HFFc6 (cell line): ENCODE data around the gene NUMA1. TPM values are rescaled to one million over a fixed set of nuclear protein-coding genes. Genes with fewer than 3 reads are reported as not detected.

Experiments
- DNase-seq: peaks from one replicate; pipeline ENCODE4 v3.0.0-alpha.2; 2018
- H3K27ac Mint-ChIP-seq: 2 replicates; pipeline ENCODE4 v1.8.0; 2020; ENCODE audit warnings: mild to moderate bottlenecking, mixed read lengths
- H3K27me3 Mint-ChIP-seq: 2 replicates; pipeline ENCODE4 v1.8.0; 2021; ENCODE audit warnings: mild to moderate bottlenecking, moderate library complexity, mixed read lengths; ENCODE audit not compliant: insufficient read depth
- H3K36me3 Mint-ChIP-seq: 2 replicates; pipeline ENCODE4 v1.8.0; 2021; ENCODE audit warnings: low read depth, mixed read lengths
- H3K4me1 Mint-ChIP-seq: 2 replicates; pipeline ENCODE4 v1.8.0; 2020; ENCODE audit warnings: low read depth, mixed read lengths
- H3K4me3 Mint-ChIP-seq: 2 replicates; pipeline ENCODE4 v1.8.0; 2020; ENCODE audit warnings: mild to moderate bottlenecking, moderate library complexity, mixed read lengths
- H3K9me3 Mint-ChIP-seq: 2 replicates; pipeline ENCODE4 v1.8.0; 2020; ENCODE audit warnings: mild to moderate bottlenecking, mixed read lengths
- CTCF ChIP-seq: fragments of 200-600 bp; sonication (generic); IDR thresholded peaks from 2 replicates; pipeline ENCODE4 v1.5.0; 2021; ENCODE audit warnings: antibody characterized with exemption, mild to moderate bottlenecking
- total RNA-seq, 6 experiments: library from RNA; stranded (reverse); fragmentation: NEBNext Ultra II Directional; extraction: Animal tissue kit (Norgen Biotek cat#: 25700); gene quantifications; 2 replicates in 1 of 6; 3 replicates in 5 of 6; pipeline ENCODE4 v1.2.3, GENCODE V29; 2021

Gene NUMA1
- total RNA-seq, 6 experiments from 2014 or later, result 127 to 148 (median 137) TPM

GRCh38 chr11:72006309-72007088 is 73.8 kb downstream of the NUMA1 start:
- no peak for DNase-seq
- H3K9me3 Mint-ChIP-seq, result no peaks in the 10 kb centered on the region
- peaks cover 40% of the 10 kb centered on the region for H3K27me3 Mint-ChIP-seq
- H3K27ac Mint-ChIP-seq, result no peak overlapping the region
- H3K4me3 Mint-ChIP-seq, result peak overlapping the region; percentile 33; the same call in 1 of the 2 replicates
- TF ChIP-seq CTCF, result no peak
- H3K36me3 Mint-ChIP-seq, result peaks cover 35% of the 10 kb centered on the region; the same call in 1 of the 2 replicates
- H3K4me1 Mint-ChIP-seq, result no peaks in the 10 kb centered on the region

GRCh38 chr11:72005347-72006260 is 74.7 kb downstream of the NUMA1 start:
- H3K4me1 Mint-ChIP-seq, result no peaks in the 10 kb centered on the region
- no peak for DNase-seq
- H3K27ac Mint-ChIP-seq, result no peak overlapping the region; the same call in 1 of the 2 replicates
- H3K4me3 Mint-ChIP-seq, result no peak overlapping the region
- H3K27me3 Mint-ChIP-seq, result peaks cover 40% of the 10 kb centered on the region
- peaks cover 35% of the 10 kb centered on the region; the same call in 1 of the 2 replicates for H3K36me3 Mint-ChIP-seq
- TF ChIP-seq CTCF, result no peak
- no peaks in the 10 kb centered on the region for H3K9me3 Mint-ChIP-seq

- Mint-ChIP-seq H3K4me1 (peaks cover 3% of the 10 kb centered on the region), H3K27ac (no peak overlapping the region), H3K9me3 (no peaks in the 10 kb centered on the region), H3K36me3 (peaks cover 35% of the 10 kb centered on the region; the same call in 1 of the 2 replicates), H3K4me3 (no peak overlapping the region), H3K27me3 (peaks cover 40% of the 10 kb centered on the region)
- no peak for DNase-seq
- no peak for TF ChIP-seq CTCF
Observed at GRCh38 chr11:72004515-72005346, 75.6 kb downstream of the NUMA1 start.

- Mint-ChIP-seq H3K4me1 (peaks cover 13% of the 10 kb centered on the region), H3K27ac (peak overlapping the region; percentile 47; the same call in 1 of the 2 replicates), H3K4me3 (no peak overlapping the region; the same call in 1 of the 2 replicates), H3K27me3 (peaks cover 40% of the 10 kb centered on the region), H3K9me3 (no peaks in the 10 kb centered on the region), H3K36me3 (peaks cover 35% of the 10 kb centered on the region; the same call in 1 of the 2 replicates)
- no peak for TF ChIP-seq CTCF
- DNase-seq, result no peak
Observed at GRCh38 chr11:72003776-72004171, 76.6 kb downstream of the NUMA1 start.
